Stimulated activated CD8-positive, alpha-beta memory T cell treated with anti-CD3 and anti-CD28 coated beads, Interleukin-7, amount 100 ng/mL, for 48 hours (primary cell): ENCODE results near the gene DIRAS1.
"Not testable (repeated sequence)": the region's sequence is repeated elsewhere in the genome, so short reads cannot be mapped to it uniquely, and the experiment has no call there.

ENCODE experiments used
- DNase-seq, 2 donors: peaks; one replicate each; pipeline ENCODE4 v3.0.0-alpha.2; 2020; ENCODE audit warnings: low read depth in 1 of 2; ENCODE audit errors: extremely low read depth in 1 of 2

The DIRAS1 gene

GRCh38 chr19:2679439-2679838, 41.7 kb downstream of the DIRAS1 start:
- DNase-seq = no peak

- DNase-seq = not testable (repeated sequence)
Observed at GRCh38 chr19:2678948-2679347, 42.2 kb downstream of the DIRAS1 start.

- no peak for DNase-seq
Observed at GRCh38 chr19:2678044-2678671, 43.0 kb downstream of the DIRAS1 start.

GRCh38 chr19:2676823-2677222, 44.3 kb downstream of the DIRAS1 start:
- DNase-seq = no peak

- DNase-seq = no peak
Observed at GRCh38 chr19:2675892-2676291, 45.3 kb downstream of the DIRAS1 start.

- no peak for DNase-seq
Observed at GRCh38 chr19:2670217-2670616, 51.0 kb downstream of the DIRAS1 start.

GRCh38 chr19:2668175-2668763, 52.9 kb downstream of the DIRAS1 start:
- DNase-seq = no peak

- DNase-seq = not testable (repeated sequence)
Observed at GRCh38 chr19:2667349-2667748, 53.8 kb downstream of the DIRAS1 start.

- DNase-seq = no peak
Observed at GRCh38 chr19:2666344-2666994, 54.7 kb downstream of the DIRAS1 start.

GRCh38 chr19:2665103-2665502, 56.1 kb downstream of the DIRAS1 start:
- no peak for DNase-seq
